GM12891 (cell line): ENCODE results near the gene PDZRN3.

Source experiments
- POLR2A ChIP-seq: IDR thresholded peaks from 2 replicates; pipeline ENCODE4 v1.6.1; 2011; ENCODE audit warnings: low read depth, low read length, control low read depth
- POLR2AphosphoS5 ChIP-seq: IDR thresholded peaks from 2 replicates; pipeline ENCODE4 v1.6.1; 2011; ENCODE audit warnings: low read depth, low read length, control low read depth
- SPI1 ChIP-seq: IDR thresholded peaks from 2 replicates; pipeline ENCODE4 v1.6.1; 2011; ENCODE audit warnings: low read depth, low read length, control low read depth

GRCh38 chr3:73491287-73491662, 133.5 kb downstream of the PDZRN3 start:
- no peak for TF ChIP-seq POLR2A
- no peak for TF ChIP-seq POLR2AphosphoS5
- no peak for TF ChIP-seq SPI1
